Activated T-cell treated with anti-CD3 and anti-CD28 coated beads, Interleukin-2, amount 50 U/mL, for 1 hour (primary cell): ENCODE results near the gene PC.
"Not testable (repeated sequence)": the region's sequence is repeated elsewhere in the genome, so short reads cannot be mapped to it uniquely, and the experiment has no call there.

ENCODE experiments used
- DNase-seq: peaks from one replicate; pipeline ENCODE4 v3.0.0-alpha.2; 2020

Gene PC

GRCh38 chr11:66958232-66958955 lies at the start of gene PC:
TSS of gene PC (minus strand) at chr11:66958383. CDS start at chr11:66872159, 86,224 bp downstream.
- DNase-seq: peak; percentile 94

DNA sequence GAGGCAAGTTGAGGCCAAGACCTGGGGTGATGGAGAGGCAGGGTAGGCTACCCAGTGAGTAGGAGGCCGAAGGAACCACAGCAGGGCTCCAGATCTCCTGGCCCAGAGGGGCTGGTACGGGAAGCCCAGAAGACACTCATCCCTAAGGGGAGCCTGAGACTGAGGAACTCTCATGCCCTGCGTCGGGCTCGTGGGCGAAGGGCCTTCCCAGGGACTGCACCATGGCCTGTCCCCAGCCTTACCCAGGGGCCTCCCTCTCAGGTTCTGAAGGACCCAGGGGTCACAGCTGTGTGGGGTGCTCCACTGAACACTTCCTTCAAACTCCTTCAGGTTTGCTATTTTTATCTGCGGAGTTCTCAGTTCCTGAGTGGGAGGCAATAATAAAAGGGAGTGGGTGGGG lies 48.9 kb upstream of the PC start:
- DNase-seq: no peak

DNA sequence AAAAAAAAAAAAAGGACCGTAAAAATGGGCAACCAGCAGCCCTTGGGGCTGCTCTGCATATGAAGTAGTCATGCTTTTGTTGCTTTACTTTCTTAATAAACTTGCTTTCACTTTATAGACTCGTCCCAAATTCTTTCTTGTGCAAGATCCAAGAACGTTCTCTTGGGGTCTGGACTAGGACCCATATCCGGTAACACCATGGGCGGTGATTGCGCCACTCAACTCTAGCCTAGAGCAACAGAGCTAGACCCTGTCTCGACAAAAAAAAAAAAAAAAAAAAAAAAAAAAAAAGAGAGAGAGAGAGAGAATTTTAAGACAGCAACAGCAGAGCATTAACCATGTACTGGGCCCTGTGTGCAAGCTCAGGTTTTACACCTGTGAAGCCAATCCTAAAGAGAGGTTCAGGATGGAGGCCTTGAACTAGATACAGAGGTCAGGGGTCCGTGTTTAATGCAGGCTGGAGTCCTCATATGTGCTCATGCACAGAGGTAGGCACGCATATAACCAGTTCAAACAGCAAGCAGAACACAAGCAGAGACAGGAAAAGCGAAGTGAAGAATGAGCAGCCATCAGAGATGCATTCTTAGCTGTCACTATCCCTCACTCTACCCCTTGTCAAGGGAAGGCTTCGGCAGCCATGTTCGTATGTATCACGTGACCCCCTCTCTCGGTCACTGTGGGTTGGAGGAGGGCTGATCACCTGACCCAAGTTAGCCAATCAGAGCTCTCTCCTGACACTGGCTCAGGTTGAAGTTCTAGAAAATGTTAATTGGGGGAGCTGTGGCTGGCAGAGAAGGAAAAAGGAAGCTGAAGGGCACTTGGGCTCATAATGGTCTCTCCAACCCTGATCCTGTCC lies 48.1 kb upstream of the PC start:
- DNase-seq: no peak

GRCh38 chr11:67005200-67005599 lies 47.0 kb upstream of the PC start:
- DNase-seq: not testable (repeated sequence)

DNA sequence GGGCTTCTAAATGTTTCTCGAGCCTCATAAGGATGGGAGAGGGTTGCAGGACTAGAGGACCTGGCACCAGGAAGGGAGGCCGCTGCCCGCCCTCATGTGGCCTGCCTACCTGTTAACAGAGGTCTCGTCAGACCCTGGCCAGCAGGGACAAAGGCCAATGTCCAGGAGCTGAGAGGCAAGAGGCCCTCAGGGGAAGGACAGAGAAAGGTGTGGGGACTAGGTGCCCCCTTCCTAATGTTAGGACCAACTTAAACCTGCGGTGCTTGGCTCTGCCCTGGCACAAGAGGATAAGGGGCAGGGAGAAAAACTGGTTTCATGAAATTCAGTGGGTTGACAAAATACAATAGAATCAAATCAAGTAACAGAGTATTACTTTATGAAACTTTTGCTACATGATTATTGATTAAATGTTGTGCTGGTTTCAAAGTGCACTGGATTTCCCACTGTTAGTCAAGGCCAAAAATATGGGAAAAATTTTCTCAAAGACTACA lies 44.8 kb upstream of the PC start:
- DNase-seq: no peak

GRCh38 chr11:67002297-67002913 lies 44.2 kb upstream of the PC start:
- DNase-seq: no peak

DNA sequence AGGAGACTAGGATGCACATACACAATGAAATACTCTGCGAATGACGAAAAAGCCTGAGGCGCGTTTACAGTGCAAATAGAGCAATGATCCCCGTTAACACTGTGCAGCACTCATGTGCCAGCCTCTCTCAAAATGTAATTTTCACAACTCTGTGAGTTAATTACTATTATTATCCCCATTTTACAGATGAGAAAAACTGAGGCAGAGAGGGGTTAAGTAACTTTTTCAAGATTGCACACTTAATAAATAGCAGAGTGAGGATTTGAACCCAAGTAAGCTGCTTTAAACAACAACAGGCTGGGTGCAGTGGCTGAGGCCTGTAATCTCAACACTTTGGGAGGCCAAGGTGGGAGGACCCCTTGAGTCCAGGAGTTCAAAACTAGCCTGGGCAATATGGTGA lies 43.1 kb upstream of the PC start:
- no peak for DNase-seq

DNA sequence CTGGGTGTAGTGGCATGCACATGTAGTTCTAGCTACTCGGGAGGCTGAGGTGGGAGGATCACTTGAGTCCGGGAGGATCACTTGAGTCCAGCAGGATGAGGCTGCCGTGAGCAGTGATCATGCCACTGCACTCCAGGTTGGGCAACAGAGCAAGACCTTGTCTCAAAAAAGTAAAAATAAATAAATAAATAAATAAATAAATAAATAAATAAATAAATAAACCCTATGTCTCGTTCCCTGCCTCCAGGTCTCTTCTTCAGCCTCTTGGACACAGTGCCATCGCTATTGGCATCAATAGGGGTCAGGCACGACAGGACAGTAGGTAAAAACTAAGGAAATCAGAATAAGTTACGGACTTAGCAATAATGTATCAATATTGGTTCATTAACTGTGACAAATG lies 41.4 kb upstream of the PC start:
- no peak for DNase-seq

DNA sequence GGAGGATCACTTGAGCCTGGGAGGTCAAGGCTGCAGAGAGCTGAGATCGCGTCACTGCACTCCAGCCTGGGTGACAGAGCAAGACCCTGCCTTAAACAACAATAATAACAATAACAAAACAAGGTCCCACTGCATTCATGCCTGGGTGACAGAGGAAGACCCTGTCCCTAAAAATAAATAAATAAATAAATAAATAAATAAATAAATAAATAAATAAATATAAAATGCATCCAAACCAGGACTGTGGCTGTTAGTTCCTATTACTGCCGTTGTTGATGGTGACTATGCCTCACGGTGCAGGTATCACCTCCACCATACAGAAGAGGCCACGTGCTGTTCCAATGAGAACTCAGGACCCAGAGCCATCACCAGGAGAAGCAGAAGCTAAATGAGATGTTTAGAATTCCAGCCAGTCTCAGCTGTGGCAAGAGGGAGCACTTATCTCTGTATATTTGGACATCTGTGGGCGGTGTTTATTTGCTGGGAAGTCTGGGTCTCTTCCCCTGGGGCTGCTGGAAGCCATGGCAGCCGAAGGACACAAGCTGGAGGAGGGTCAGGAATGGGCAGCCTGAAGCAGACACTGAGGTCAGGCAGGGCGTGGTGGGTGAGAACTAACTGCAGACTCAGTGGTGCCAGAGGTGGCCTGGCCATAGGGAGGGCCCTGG lies 38.6 kb upstream of the PC start:
- no peak for DNase-seq

DNA sequence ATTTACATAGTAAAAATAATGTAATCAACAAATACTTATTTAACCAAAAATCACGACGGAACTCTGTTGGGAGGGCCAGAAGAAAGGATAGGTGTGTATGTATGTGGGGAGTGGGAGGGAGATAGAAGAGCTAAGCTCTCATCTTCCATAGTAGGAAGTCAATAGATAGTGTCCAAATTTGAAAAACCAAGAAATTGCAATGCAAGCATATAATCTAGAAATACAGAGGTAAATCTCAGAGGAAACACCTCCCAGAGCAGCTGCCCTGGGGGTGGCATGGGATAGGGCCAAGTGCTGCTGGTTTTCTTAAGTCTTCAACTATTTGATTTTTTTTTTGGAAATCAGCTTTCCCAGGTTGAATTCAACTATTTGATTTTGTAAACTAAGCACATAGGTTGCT lies 33.9 kb upstream of the PC start:
- no peak for DNase-seq

DNA sequence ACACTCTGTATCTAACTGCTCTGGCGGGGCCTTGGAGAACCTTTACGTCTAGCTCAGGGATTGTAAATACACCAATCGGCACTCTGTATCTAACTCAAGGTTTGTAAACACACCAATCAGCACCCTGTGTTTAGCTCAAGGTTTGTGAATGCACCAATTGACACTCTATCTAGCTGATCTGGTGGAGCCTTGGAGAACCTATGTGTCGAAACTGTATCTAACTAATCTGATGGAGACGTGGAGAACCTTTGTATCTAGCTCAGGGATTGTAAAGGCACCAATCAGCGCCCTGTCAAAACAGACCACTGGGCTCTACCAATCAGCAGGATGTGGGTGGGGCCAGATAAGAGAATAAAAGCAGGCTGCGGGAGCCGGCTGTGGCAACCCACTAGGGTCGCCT lies 31.2 kb upstream of the PC start:
- DNase-seq: not testable (repeated sequence)

- not testable (repeated sequence) for DNase-seq
These were observed 30.6 kb upstream of the PC start for GRCh38 chr11:66988741-66989140.

DNA sequence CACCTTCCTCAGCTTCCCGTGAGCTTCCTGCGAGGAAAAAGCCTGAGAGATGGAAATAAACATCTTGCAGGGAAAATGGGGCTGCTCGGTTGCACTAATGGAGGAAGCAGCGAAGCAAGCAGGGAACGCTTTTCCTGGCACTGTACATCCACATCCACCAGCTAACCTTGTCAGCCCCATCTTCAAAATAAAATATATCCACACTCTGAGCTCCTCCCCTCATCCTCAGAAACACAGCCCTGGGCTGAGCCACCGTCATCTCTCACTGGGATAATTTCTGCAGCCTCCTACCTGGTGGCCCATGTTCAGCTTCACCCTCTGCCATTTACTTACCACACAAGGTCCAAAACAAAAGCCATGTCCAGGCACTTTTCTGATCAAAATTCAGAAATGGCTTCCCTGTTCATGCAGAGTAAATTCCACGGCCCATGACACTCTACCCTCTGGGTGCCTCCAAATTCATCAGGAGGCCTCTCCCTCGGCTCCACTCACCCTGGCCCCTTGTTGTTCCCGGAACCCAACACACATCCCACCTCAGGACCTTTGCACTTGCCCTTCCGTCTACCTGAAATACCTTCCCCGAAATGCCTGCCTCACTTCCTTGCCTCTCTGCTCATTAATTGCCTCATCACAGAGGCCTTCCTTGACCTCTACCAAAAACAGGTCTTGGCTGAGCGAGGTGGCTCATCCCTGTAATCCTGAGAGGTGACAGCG lies 29.9 kb upstream of the PC start:
- DNase-seq: no peak

- DNase-seq: no peak
These were observed 29.0 kb upstream of the PC start for GRCh38 chr11:66987158-66987620.

GRCh38 chr11:66986178-66986545 lies 28.0 kb upstream of the PC start:
- DNase-seq: no peak

DNA sequence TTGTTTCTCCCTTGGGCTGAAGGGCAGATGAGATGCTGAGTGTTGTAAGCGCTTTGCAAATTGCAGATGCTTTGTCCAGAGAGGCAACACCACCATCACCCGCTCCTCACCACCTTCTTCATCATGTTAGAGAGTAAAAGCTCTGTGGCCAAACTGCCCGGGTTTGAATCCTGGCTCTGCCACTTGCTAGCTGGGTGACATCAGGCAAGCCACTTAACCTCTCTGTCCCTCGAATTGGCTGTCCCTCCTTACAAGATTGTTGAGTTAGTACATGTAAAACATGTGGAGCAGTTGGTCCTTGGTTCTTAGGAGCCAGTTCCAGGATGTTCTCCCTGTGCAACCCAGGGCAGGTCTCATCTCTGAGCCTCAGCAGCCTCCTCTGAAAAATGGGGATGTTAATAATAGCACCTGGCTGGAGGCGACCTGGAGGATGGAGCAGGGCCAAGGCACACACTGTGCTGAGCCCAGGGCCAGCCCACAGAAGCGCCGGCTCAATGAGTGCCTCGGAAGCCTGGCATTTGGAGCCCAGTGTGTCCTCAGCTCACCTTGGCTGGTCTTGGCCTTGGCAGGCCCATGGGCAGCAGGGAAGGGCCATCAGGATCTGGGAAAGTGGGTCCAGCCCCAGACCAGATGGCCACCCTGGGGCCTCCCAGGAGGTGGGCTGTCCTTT lies 27.5 kb upstream of the PC start:
- DNase-seq: no peak

DNA sequence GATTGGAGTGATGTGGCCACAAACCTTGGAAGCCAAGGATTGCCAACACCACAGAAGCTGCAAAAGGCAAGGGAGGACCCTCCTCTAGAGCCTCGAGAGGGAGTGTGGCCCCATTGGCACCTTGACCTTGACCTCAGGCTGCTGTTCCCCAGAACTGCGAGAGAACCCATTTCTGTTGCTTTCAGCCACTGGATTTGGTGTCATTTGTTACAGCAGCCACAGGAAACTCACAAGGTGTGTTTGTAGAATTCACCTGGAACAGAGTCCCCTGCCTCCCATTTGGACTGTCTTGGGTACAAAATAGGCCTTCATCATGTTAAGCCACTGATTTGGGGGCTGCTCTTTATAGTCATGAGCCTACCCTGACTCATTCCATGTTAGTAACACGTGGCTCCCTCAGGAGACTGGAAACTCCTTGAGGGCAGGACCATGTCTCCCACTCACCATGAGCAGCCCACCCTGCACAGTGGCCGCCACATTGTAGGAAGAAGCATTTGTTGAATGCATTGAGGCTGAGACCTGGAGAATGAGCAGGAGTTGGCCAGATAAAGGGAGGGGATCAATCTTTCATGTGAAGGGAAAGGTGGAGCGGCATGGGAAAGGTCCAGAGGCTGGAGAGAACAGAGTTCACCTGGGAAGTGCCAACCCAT lies 25.2 kb upstream of the PC start:
- no peak for DNase-seq

- no peak for DNase-seq
These were observed 23.9 kb upstream of the PC start for GRCh38 chr11:66981976-66982578.

DNA sequence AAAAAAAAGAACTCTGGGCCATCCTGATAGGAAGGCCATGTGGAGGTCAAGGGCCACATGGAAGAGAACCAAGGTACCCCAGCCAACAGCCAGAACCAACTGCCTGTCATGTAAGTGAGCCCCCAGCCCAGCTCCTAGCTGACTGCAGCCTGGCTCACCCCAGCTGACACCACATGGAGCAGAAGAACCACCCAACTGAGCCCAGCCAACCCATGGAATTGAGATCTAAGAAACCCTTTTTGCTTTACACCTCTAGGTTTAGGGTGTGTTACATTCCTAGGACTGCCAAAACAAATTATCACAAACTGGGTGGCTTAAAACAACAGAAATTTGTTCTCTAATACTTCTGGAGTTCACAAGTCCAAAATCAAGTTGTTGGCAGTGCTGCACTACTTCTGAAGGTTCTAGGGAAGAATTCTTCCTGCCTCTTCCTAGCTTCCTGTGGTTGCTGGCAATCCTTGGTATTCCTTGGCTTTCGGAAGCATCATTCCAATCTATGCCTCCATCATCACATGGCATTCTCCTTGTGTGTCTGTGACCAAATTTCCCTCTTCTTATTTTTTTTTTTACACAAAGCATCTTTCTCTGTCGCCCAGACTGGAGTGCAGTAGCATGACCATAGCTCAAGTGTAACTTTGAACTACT lies 21.3 kb upstream of the PC start:
- DNase-seq: no peak

DNA sequence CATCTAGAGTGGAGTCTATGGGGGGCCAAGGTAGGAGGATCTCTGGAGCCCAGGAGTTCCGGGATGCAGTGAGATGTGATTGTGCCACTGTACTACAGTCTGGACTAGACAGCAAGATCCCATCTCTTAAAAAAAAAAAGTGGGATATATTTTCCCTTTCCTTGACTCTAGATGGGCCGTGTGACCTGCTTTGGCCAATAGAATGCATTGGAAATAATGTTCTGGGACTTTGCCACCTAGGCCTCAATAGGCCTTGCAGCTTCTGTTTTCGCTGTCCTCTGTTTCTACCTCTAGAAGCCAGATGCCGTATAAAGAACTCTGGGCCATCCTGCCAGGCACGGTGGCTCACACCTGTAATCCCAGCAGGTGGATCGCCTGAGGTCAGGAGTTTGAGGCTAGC lies 20.5 kb upstream of the PC start:
- no peak for DNase-seq
